ENCODE results near the gene NFKBIE.

Gene NFKBIE

DNA sequence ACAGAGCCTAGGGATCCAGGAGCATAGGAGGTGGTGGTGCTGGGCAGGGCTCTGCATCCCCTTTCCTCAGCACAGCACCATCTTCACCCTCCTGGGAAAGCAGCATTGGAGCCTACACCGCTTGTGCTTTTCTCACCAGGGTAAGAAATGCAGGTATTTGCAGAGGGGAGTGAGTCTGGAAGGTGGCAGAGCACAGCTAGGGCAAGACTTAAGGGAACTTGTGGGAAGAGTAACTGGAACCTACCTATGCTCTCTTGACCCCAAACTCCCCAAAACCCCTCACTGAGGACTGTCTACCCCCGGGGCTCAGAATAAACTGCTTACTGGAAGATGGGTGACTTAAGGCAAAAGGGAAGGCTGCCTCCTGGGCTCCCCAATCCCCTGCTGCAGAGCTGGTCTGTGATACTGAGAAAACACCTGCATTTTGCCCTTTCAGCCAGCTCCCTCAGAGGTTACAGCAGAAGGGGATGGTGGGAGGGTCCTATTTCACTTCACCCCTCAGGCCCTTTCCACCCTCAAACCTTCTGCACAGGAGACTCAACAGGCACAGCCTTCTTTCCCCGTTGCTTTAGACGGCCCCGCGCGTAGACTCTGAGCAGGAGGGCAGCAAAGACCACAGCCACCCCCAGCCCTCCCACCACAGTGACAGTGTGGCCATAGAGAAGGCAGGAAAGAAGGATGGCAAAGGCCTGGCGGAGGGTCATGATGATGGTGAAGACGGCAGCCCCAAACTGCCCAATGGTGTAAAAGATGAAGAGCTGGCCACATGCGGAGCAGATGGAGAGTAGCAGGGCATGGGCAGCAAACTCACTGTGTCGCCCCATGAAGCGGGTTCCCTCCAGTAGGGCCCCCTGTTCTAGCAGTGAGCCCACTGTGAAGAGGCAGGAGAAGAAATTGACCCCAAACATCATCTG lies 10.9 kb downstream of the NFKBIE start:
- H3K9me3 Mint-ChIP-seq = no peaks in the 10 kb centered on the region
- H3K27ac Mint-ChIP-seq = no peak overlapping the region
- peaks cover 97% of the 10 kb centered on the region for H3K36me3 Mint-ChIP-seq (ENCODE audit: low read depth)
- peaks cover 81% of the 10 kb centered on the region for H3K4me1 Mint-ChIP-seq (ENCODE audit: low read depth)
- no peak overlapping the region for H3K4me3 Mint-ChIP-seq
- H3K27me3 Mint-ChIP-seq = no peaks in the 10 kb centered on the region
- intact Hi-C loops (cut with micrococcal nuclease) = no loop called here

- no peak overlapping the region for H3K4me3 Mint-ChIP-seq
- peaks cover 83% of the 10 kb centered on the region for H3K4me1 Mint-ChIP-seq (ENCODE audit: low read depth)
- no peaks in the 10 kb centered on the region for H3K9me3 Mint-ChIP-seq
- H3K27me3 Mint-ChIP-seq = no peaks in the 10 kb centered on the region
- no peak overlapping the region for H3K27ac Mint-ChIP-seq
- peaks cover 97% of the 10 kb centered on the region for H3K36me3 Mint-ChIP-seq (ENCODE audit: low read depth)
- intact Hi-C loops (cut with micrococcal nuclease) = loop anchor here (1.0 kb wide), 1 partner anchor 81 kb away; no protein-coding TSS in a partner anchor
These were observed 11.8 kb downstream of the NFKBIE start for GRCh38 chr6:44253307-44254101.

- H3K27me3 Mint-ChIP-seq = no peaks in the 10 kb centered on the region
- H3K9me3 Mint-ChIP-seq = no peaks in the 10 kb centered on the region
- peaks cover 77% of the 10 kb centered on the region for H3K4me1 Mint-ChIP-seq (ENCODE audit: low read depth)
- no peak overlapping the region for H3K27ac Mint-ChIP-seq
- peaks cover 99% of the 10 kb centered on the region for H3K36me3 Mint-ChIP-seq (ENCODE audit: low read depth)
- no peak overlapping the region for H3K4me3 Mint-ChIP-seq
- intact Hi-C loops (cut with micrococcal nuclease) = no loop called here
These were observed 13.5 kb downstream of the NFKBIE start for GRCh38 chr6:44251576-44252524.

GRCh38 chr6:44250718-44251123 lies 14.6 kb downstream of the NFKBIE start:
- H3K4me1 Mint-ChIP-seq (ENCODE audit: low read depth) = peaks cover 71% of the 10 kb centered on the region
- H3K9me3 Mint-ChIP-seq = no peaks in the 10 kb centered on the region
- intact Hi-C loops (cut with micrococcal nuclease) = no loop called here
- no peaks in the 10 kb centered on the region for H3K27me3 Mint-ChIP-seq
- peaks cover 96% of the 10 kb centered on the region for H3K36me3 Mint-ChIP-seq (ENCODE audit: low read depth)
- H3K27ac Mint-ChIP-seq = no peak overlapping the region
- H3K4me3 Mint-ChIP-seq = no peak overlapping the region

DNA sequence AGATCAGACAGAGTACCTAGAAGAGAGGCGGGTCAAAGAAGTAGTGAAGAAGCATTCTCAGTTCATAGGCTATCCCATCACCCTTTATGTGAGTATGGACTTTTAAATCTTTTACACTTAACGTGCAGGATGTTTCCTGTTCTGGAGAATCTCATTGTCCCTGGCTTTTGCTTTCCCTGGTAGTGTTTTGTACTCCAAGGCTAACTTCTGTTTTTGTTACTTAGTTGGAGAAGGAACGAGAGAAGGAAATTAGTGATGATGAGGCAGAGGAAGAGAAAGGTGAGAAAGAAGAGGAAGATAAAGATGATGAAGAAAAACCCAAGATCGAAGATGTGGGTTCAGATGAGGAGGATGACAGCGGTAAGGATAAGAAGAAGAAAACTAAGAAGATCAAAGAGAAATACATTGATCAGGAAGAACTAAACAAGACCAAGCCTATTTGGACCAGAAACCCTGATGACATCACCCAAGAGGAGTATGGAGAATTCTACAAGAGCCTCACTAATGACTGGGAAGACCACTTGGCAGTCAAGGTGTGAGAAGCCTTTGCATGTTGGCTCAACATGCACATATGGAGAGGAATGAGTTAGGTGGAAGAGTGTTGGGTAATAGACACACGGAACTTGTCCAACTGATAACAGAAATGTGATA lies 15.2 kb downstream of the NFKBIE start:
- intact Hi-C loops (cut with micrococcal nuclease) = no loop called here
- peaks cover 71% of the 10 kb centered on the region for H3K4me1 Mint-ChIP-seq (ENCODE audit: low read depth)
- H3K4me3 Mint-ChIP-seq = no peak overlapping the region
- H3K9me3 Mint-ChIP-seq = no peaks in the 10 kb centered on the region
- peaks cover 91% of the 10 kb centered on the region for H3K36me3 Mint-ChIP-seq (ENCODE audit: low read depth)
- no peak overlapping the region for H3K27ac Mint-ChIP-seq
- no peaks in the 10 kb centered on the region for H3K27me3 Mint-ChIP-seq

- intact Hi-C loops (cut with micrococcal nuclease) = no loop called here
- H3K9me3 Mint-ChIP-seq = no peaks in the 10 kb centered on the region
These were observed 16.1 kb downstream of the NFKBIE start for GRCh38 chr6:44249082-44249748.

DNA sequence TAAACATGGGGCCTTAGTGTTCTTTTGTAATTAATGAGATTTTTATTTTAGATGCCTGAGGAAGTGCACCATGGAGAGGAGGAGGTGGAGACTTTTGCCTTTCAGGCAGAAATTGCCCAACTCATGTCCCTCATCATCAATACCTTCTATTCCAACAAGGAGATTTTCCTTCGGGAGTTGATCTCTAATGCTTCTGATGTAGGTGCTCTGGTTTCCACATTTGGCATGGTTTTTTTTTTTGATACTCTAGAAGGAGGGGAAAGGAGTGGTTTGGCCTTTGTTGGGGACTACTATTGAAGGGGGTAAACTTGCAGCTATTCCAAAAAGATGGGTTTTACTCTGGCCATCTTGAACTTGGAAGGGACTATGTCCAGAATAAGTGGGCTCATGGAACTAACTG lies 16.8 kb downstream of the NFKBIE start:
- Mint-ChIP-seq H3K4me3 (peak overlapping the region; percentile 97), H3K27me3 (peaks cover 3% of the 10 kb centered on the region), H3K27ac (peak overlapping the region; percentile 92), H3K36me3 (ENCODE audit: low read depth) (peaks cover 75% of the 10 kb centered on the region), H3K9me3 (no peaks in the 10 kb centered on the region), H3K4me1 (ENCODE audit: low read depth) (peaks cover 65% of the 10 kb centered on the region)
- intact Hi-C loops (cut with micrococcal nuclease) = no loop called here

More at GRCh38 chr6:44249082-44249748, 16.1 kb downstream of the NFKBIE start:
- H3K36me3 Mint-ChIP-seq (ENCODE audit: low read depth) = peaks cover 81% of the 10 kb centered on the region
- H3K4me1 Mint-ChIP-seq (ENCODE audit: low read depth) = peaks cover 64% of the 10 kb centered on the region
- no peak overlapping the region for H3K27ac Mint-ChIP-seq
- no peaks in the 10 kb centered on the region for H3K27me3 Mint-ChIP-seq
- H3K4me3 Mint-ChIP-seq = peak overlapping the region; percentile 97

DNA sequence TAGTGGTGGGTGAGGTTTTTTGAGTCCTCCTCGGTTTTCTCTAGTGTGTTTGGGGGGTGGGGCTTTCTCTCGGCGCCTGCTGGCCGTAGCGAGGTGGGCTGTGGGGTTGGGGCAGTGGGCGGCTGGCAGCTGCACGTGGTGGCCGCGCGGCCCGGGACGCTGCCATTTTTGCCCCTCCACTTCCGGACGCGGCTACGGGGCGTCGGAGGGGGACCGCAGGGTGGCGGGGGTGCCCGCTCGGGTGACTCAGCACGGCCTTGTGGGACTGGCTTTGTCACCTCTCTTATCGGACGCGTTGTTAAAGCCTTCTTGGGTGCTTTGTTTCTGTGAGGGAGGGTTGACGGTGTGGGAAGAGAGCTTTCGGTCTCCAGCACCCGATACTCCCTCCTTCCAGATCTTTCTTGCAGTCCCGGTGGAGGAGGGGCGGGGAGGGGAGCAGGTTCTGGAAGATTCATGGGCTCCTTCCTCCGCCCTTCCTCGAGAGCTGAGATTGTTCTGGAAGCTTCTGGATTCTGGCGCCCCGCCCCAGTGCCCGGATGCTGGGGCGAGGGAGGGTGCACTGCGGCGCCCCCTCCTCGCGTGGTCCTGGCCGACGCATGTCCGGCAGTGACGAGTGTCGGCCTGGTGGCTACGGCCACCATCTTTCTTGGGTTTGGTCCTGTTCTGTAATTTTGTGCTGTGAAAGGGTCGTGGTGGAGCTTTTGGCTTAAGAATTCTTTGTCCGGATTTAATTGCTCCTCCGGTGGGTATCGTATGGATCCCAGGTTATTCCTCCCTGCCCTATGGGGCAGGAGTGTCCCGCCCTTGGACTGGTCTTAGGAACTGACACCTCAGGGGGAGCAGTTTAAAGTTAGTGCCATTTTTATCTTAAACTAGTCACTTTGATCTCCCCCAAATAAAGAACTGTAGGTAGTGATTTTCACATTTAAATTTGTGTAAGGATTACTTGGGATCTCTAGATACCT lies 17.7 kb downstream of the NFKBIE start:
- Mint-ChIP-seq H3K9me3 (no peaks in the 10 kb centered on the region), H3K27ac (peak overlapping the region; percentile 92), H3K27me3 (peaks cover 3% of the 10 kb centered on the region), H3K4me3 (peak overlapping the region; percentile 97), H3K36me3 (ENCODE audit: low read depth) (peaks cover 65% of the 10 kb centered on the region), H3K4me1 (ENCODE audit: low read depth) (peaks cover 55% of the 10 kb centered on the region)
- intact Hi-C loops (cut with micrococcal nuclease) = no loop called here

DNA sequence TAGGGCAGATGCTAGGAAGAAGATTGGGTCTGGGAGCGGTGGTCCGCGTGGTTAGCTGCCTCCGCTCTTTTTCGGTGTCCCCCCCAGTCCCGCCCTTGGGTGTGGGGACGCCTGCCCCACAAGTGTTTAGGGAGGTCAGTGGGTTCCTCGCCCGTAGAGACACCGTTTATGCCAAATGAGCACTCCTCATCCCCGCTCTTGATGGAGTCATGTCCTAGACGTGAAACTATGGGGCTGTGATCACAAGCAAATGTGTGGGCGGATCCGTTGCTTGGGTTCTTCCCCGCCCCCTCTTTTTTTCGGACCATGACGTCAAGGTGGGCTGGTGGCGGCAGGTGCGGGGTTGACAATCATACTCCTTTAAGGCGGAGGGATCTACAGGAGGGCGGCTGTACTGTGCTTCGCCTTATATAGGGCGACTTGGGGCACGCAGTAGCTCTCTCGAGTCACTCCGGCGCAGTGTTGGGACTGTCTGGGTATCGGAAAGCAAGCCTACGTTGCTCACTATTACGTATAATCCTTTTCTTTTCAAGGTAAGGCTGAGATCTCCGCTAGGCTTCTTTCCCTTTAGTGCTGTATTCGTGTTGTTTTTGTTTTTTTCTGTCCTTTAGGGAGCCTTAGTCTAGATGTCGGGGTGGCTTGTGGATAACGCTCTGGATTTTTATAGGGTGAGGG lies 18.6 kb downstream of the NFKBIE start, which contains the start of gene HSP90AB1:
Gene HSP90AB1, plus strand, starts transcription at position 439 of the 675 bp plus-strand sequence. CDS start 1,529 bp downstream, outside the sequence.
- Mint-ChIP-seq H3K4me3 (peak within 1 kb of the TSS; percentile 97), H3K36me3 (ENCODE audit: low read depth) (peaks cover 57% of the 10 kb centered on the region), H3K9me3 (no peaks in the 10 kb centered on the region), H3K27me3 (peaks cover 5% of the 10 kb centered on the region), H3K4me1 (ENCODE audit: low read depth) (peaks cover 47% of the 10 kb centered on the region), H3K27ac (peak within 1 kb of the TSS; percentile 92)
- intact Hi-C loops (cut with micrococcal nuclease) = no loop called here

DNA sequence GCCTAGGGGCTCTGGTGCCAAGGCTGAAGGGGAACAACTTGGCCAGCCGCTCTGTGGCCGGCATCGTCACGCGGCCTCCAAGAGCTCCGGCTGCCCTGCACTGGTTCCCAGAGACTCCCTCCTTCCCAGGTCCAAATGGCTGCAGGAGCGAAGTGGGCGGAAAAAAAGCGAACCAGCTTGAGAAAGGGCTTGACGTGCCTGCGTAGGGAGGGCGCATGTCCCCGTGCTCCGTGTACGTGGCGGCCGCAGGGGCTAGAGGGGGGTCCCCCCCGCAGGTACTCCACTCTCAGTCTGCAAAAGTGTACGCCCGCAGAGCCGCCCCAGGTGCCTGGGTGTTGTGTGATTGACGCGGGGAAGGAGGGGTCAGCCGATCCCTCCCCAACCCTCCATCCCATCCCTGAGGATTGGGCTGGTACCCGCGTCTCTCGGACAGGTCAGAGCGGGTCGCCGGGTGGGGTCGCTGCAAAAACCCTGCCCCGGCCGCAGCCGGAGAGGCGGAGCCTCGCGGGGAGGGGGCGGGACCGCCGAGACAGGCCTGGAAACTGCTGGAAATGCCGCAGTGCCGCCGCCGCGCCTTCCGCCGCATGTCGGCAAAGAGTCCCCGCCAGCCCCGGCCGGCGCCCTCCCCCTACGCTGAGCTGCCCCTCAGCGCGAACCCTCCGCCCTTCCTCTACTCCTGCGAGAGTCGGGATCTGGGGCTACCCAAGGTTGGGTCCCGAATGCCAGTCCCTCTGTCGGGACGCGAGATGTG lies 19.3 kb downstream of the NFKBIE start:
- no peaks in the 10 kb centered on the region for H3K9me3 Mint-ChIP-seq
- peaks cover 8% of the 10 kb centered on the region for H3K27me3 Mint-ChIP-seq
- H3K4me1 Mint-ChIP-seq (ENCODE audit: low read depth) = peaks cover 44% of the 10 kb centered on the region
- H3K36me3 Mint-ChIP-seq (ENCODE audit: low read depth) = peaks cover 50% of the 10 kb centered on the region
- H3K4me3 Mint-ChIP-seq = peak overlapping the region; percentile 97
- peak overlapping the region; percentile 92 for H3K27ac Mint-ChIP-seq
- intact Hi-C loops (cut with micrococcal nuclease) = no loop called here

- Mint-ChIP-seq H3K4me3 (peak overlapping the region; percentile 97), H3K36me3 (ENCODE audit: low read depth) (peaks cover 43% of the 10 kb centered on the region), H3K4me1 (ENCODE audit: low read depth) (peaks cover 43% of the 10 kb centered on the region), H3K27me3 (peaks cover 8% of the 10 kb centered on the region), H3K27ac (peak overlapping the region; percentile 92), H3K9me3 (no peaks in the 10 kb centered on the region)
- intact Hi-C loops (cut with micrococcal nuclease) = no loop called here
These were observed 19.9 kb downstream of the NFKBIE start for GRCh38 chr6:44245391-44245911.

Measured in dendritic cell treated with granulocyte-macrophage colony-stimulating factor and Interleukin-4, amounts not matched to agents 40 ng/mL and 50 ng/mL, for 4 days (primary cell).